IMR-90 (cell line): ENCODE results near the gene CERS1. TPM values are rescaled to one million over a fixed set of nuclear protein-coding genes. Genes with fewer than 3 reads are reported as not detected.

Experiments used
- ATAC-seq: fragments of 200-7000 bp; cut with Tn5 transposase; 2 replicates; pipeline ENCODE4 v1.9.1; 2020; ENCODE audit warnings: low read depth, mild to moderate bottlenecking, moderate library complexity
- BruUV-seq: library from RNA; stranded (reverse); fragments of 400-500 nt; replicated peaks from 2 replicates; lab custom pipeline; 2021; lab: Mats Ljungman, UMichigan
- CTCF ChIA-PET: fragments of 300-600 bp; formaldehyde crosslinking; extraction: SDS; loops from one replicate; lab custom pipeline; 2021; ENCODE audit warnings: antibody characterized with exemption; lab: Yijun Ruan, JAX
- POLR2A ChIA-PET: fragments of 300-600 bp; sonication (Branson Sonifier 250); formaldehyde crosslinking; loops from one replicate; lab custom pipeline; 2022; ENCODE audit warnings: antibody characterized with exemption; ENCODE audit not compliant: unreplicated experiment; lab: Charles Lee
- DNase-seq: peaks from one replicate; pipeline ENCODE4 v3.0.0; 2013
- H2AFZ ChIP-seq: replicated peaks from 2 replicates; pipeline ENCODE3; 2013; ENCODE audit warnings: low read length, mild to moderate bottlenecking; ENCODE audit not compliant: poor library complexity
- H2AK5ac ChIP-seq: 2 replicates; pipeline ENCODE4 v1.6.1; 2013; ENCODE audit warnings: low read depth, low read length, inconsistent platforms
- H2AK9ac ChIP-seq: replicated peaks from 2 replicates; pipeline ENCODE3; 2013; ENCODE audit warnings: mild to moderate bottlenecking, low read depth, low read length, moderate library complexity; ENCODE audit not compliant: poor library complexity
- H2BK120ac ChIP-seq: 2 replicates; pipeline ENCODE4 v1.6.1; 2013; ENCODE audit warnings: low read depth, low read length, inconsistent platforms
- H2BK15ac ChIP-seq: 3 replicates; pipeline ENCODE4 v1.6.1; 2013; ENCODE audit warnings: low read depth, low read length, inconsistent platforms
- H2BK20ac ChIP-seq: 2 replicates; pipeline ENCODE4 v1.6.1; 2013; ENCODE audit warnings: low read depth, mild to moderate bottlenecking, inconsistent platforms, low read length, moderate library complexity
- H2BK5ac ChIP-seq: 2 replicates; pipeline ENCODE4 v1.6.1; 2013; ENCODE audit warnings: mild to moderate bottlenecking, low read depth, low read length, inconsistent platforms; ENCODE audit not compliant: poor library complexity, severe bottlenecking
- H3K14ac ChIP-seq: replicated peaks from 2 replicates; pipeline ENCODE4 v1.6.1; 2013; ENCODE audit warnings: low read depth, low read length, inconsistent platforms
- H3K18ac ChIP-seq: 2 replicates; pipeline ENCODE4 v1.6.1; 2013; ENCODE audit warnings: low read depth, low read length, control low read depth
- H3K23ac ChIP-seq: 2 replicates; pipeline ENCODE4 v1.6.1; 2013; ENCODE audit warnings: low read depth, low read length, inconsistent platforms
- H3K27ac ChIP-seq: 2 replicates; pipeline ENCODE4 v1.5.1; 2013; ENCODE audit warnings: mild to moderate bottlenecking, control low read depth, low read length; ENCODE audit not compliant: insufficient read depth
- H3K27me3 ChIP-seq: 2 replicates; pipeline ENCODE4 v1.6.1; 2013; ENCODE audit warnings: low read length; ENCODE audit not compliant: control insufficient read depth, insufficient read depth
- H3K36me3 ChIP-seq: 2 replicates; pipeline ENCODE4 v1.6.1; 2013; ENCODE audit warnings: low read length, mixed read lengths; ENCODE audit not compliant: control insufficient read depth, insufficient read depth
- H3K4ac ChIP-seq: 2 replicates; pipeline ENCODE4 v1.6.1; 2013; ENCODE audit warnings: low read depth, low read length, inconsistent platforms
- H3K4me1 ChIP-seq: 2 replicates; pipeline ENCODE4 v1.6.1; 2013; ENCODE audit warnings: low read length, mixed read lengths; ENCODE audit not compliant: control insufficient read depth, insufficient read depth
- H3K4me2 ChIP-seq: 2 replicates; pipeline ENCODE4 v1.6.1; 2013; ENCODE audit warnings: low read depth, mild to moderate bottlenecking, control low read depth, low read length, moderate library complexity
- H3K4me3 ChIP-seq: 2 replicates; pipeline ENCODE4 v1.5.1; 2013; ENCODE audit warnings: low read depth, mild to moderate bottlenecking, control low read depth, low read length, moderate library complexity; ENCODE audit not compliant: insufficient read depth
- H3K56ac ChIP-seq: 2 replicates; pipeline ENCODE4 v1.6.1; 2013; ENCODE audit warnings: low read length, inconsistent platforms; ENCODE audit not compliant: insufficient read depth; ENCODE audit errors: extremely low read depth
- H3K79me1 ChIP-seq, 2 experiments: 2 replicates each; pipeline ENCODE4 v1.6.1; 2013; ENCODE audit warnings: low read length in 2 of 2, inconsistent platforms in 1 of 2, low read depth in 1 of 2
- H3K9ac ChIP-seq: 2 replicates; pipeline ENCODE4 v1.6.1; 2013; ENCODE audit warnings: low read depth, low read length, control low read depth
- H3K9me1 ChIP-seq: 2 replicates; pipeline ENCODE4 v1.6.1; 2013; ENCODE audit warnings: low read length, inconsistent platforms; ENCODE audit not compliant: insufficient read depth
- H3K9me3 ChIP-seq: 2 replicates; pipeline ENCODE4 v1.6.1; 2013; ENCODE audit warnings: low read length; ENCODE audit not compliant: control insufficient read depth, insufficient read depth
- H4K20me1 ChIP-seq: 2 replicates; pipeline ENCODE4 v1.6.1; 2013; ENCODE audit warnings: low read length, inconsistent platforms; ENCODE audit not compliant: insufficient read depth
- H4K5ac ChIP-seq: 2 replicates; pipeline ENCODE4 v1.6.1; 2013; ENCODE audit warnings: mild to moderate bottlenecking, low read depth, low read length, control low read depth
- H4K8ac ChIP-seq, 2 experiments: 2 replicates each; pipeline ENCODE4 v1.6.1; 2013; ENCODE audit warnings: low read depth in 2 of 2, low read length in 2 of 2, control low read depth in 1 of 2, inconsistent platforms in 1 of 2
- H4K91ac ChIP-seq: 2 replicates; pipeline ENCODE4 v1.6.1; 2013; ENCODE audit warnings: low read depth, low read length, inconsistent platforms; ENCODE audit not compliant: insufficient read depth
- BHLHE40 ChIP-seq: fragments of 150-350 bp; IDR thresholded peaks from 2 replicates; pipeline ENCODE4 v1.6.1; 2016; ENCODE audit warnings: mild to moderate bottlenecking, low read depth, low read length
- CEBPB ChIP-seq: IDR thresholded peaks from 2 replicates; pipeline ENCODE4 v1.6.1; 2012; ENCODE audit warnings: low read depth, low read length, improper control_type of control experiment
- CHD1 ChIP-seq: IDR thresholded peaks from 2 replicates; pipeline ENCODE4 v1.6.1; 2012; ENCODE audit warnings: low read depth, low read length, improper control_type of control experiment
- FOS ChIP-seq: fragments of 150-350 bp; IDR thresholded peaks from 2 replicates; pipeline ENCODE4 v1.6.1; 2016; ENCODE audit warnings: low read depth, low read length
- MAFK ChIP-seq: IDR thresholded peaks from 2 replicates; pipeline ENCODE4 v1.6.1; 2012; ENCODE audit warnings: low read depth, low read length, improper control_type of control experiment
- MAZ ChIP-seq: IDR thresholded peaks from 2 replicates; pipeline ENCODE4 v1.6.1; 2012; ENCODE audit warnings: low read depth, mild to moderate bottlenecking, low read length, improper control_type of control experiment, moderate library complexity, borderline replicate concordance
- POLR2A ChIP-seq: IDR thresholded peaks from 2 replicates; pipeline ENCODE4 v1.6.1; 2012; ENCODE audit warnings: mild to moderate bottlenecking, low read depth, low read length
- RAD21 ChIP-seq: IDR thresholded peaks from 2 replicates; pipeline ENCODE4 v1.6.1; 2012; ENCODE audit warnings: low read length, improper control_type of control experiment
- RFX5 ChIP-seq: IDR thresholded peaks from 2 replicates; pipeline ENCODE4 v1.8.0; 2012; ENCODE audit warnings: low read depth, mild to moderate bottlenecking, low read length, moderate library complexity
- WGBS, 2 experiments: methylation state at CpG; one replicate each; pipeline versions ENCODE4 v1.1.5 to v1.1.7; 2013; ENCODE audit warnings: missing lambda C conversion rate in 2 of 2; ENCODE audit not compliant: insufficient read length in 1 of 2; ENCODE audit errors: extremely low coverage in 2 of 2; 5-methylcytosine and 5-hydroxymethylcytosine counted together
- dilution Hi-C: fragments of 300-500 bp; cut with HindIII; formaldehyde crosslinking; loops from one replicate; pipeline ENCODE4 v1.14.3; 2018; ENCODE audit warnings: low sequenced_read_pairs; ENCODE audit not compliant: unreplicated experiment
- in situ Hi-C: fragments of 300-500 bp; cut with MboI; formaldehyde crosslinking; loops from 3 replicates; pipeline ENCODE4 v1.14.3; 2019; ENCODE audit warnings: low sequenced_read_pairs, inconsistent platforms, mixed read lengths
- intact Hi-C: fragments of 100-400 bp; cut with micrococcal nuclease; formaldehyde crosslinking; loops from 2 replicates; pipeline ENCODE4 v1.10.0; 2022
- polyA plus RNA-seq, 3 experiments: library from polyadenylated mRNA; depleted of rRNA; stranded (reverse); fragments of >200 nt; gene quantifications; 2 replicates each; pipeline ENCODE4 v1.2.3, GENCODE V29; 2012; ENCODE audit warnings: low replicate concordance in 1 of 3
- total RNA-seq: library from RNA; depleted of rRNA; stranded (reverse); fragments of >200 nt; gene quantifications from 2 replicates; pipeline ENCODE4 v1.2.3, GENCODE V29; 2012
- TF ChIP-seq, protein P1 (sequence below): fragments of 150-350 bp; IDR thresholded peaks from 2 replicates; pipeline ENCODE4 v1.6.1; 2017; ENCODE audit warnings: mild to moderate bottlenecking, antibody characterized with exemption, low read length, low read depth
- TF ChIP-seq, protein P2 (sequence below): fragments of 150-350 bp; IDR thresholded peaks from 2 replicates; pipeline ENCODE4 v1.6.1; 2016; ENCODE audit warnings: low read depth, mild to moderate bottlenecking, low read length, moderate library complexity, borderline replicate concordance
- TF ChIP-seq, protein P3 (sequence below): conservative IDR thresholded peaks from 2 replicates; pipeline ENCODE4 v1.5.1; 2012; ENCODE audit warnings: mild to moderate bottlenecking, low read depth, low read length, improper control_type of control experiment

The CERS1 gene
- total and polyA plus RNA-seq, 2 of the 4 experiments (the other 2 are of a cell fraction) = 0.90 to 4.3 TPM

DNA sequence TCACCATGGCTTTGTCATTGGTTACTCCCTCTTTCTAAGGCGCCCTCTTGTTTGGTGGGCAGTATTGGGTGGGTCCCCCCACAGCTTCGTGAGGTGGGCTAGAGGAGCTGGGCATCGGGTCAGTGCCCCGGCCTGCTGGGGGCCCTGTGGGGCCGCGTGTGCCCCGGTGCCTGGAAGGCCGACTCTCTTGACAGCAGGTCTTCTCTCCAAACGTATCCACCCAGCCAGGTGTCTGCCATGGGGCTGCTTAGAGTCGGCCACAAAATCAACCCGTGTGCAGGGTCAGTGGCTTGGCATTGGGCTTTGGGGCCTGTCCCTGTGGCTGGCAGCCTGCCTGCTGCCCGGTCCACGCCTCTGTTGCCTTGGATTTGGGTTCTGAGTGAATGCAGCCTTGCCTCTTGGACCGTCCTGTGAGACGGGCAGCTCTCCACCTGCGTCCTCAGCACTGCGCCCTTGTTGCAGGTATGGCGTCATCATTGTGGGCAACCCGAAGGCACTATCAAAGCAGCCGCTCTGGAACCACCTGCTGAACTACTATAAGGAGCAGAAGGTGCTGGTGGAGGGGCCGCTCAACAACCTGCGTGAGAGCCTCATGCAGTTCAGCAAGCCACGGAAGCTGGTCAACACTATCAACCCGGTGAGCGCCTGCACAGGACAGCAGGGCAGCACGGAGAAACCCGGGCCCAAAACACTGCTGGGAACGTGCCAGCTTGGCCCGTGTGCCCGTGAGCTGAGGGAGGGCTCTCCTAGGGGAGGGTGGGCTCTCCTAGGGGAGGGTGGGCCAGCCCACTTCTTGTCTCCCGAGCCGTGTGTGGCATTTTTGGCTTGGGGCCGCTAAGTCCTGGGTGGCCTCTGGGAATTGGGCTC is 32.7 kb downstream of the CERS1 start:
- TF ChIP-seq, protein P1, sequence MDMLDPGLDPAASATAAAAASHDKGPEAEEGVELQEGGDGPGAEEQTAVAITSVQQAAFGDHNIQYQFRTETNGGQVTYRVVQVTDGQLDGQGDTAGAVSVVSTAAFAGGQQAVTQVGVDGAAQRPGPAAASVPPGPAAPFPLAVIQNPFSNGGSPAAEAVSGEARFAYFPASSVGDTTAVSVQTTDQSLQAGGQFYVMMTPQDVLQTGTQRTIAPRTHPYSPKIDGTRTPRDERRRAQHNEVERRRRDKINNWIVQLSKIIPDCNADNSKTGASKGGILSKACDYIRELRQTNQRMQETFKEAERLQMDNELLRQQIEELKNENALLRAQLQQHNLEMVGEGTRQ = no peak
- TF ChIP-seq BHLHE40 (no peak), POLR2A (no peak), CEBPB (no peak), FOS (no peak), MAFK (no peak), MAZ (no peak), CHD1 (no peak), RAD21 (no peak), RFX5 (no peak)
- TF ChIP-seq, protein P2, sequence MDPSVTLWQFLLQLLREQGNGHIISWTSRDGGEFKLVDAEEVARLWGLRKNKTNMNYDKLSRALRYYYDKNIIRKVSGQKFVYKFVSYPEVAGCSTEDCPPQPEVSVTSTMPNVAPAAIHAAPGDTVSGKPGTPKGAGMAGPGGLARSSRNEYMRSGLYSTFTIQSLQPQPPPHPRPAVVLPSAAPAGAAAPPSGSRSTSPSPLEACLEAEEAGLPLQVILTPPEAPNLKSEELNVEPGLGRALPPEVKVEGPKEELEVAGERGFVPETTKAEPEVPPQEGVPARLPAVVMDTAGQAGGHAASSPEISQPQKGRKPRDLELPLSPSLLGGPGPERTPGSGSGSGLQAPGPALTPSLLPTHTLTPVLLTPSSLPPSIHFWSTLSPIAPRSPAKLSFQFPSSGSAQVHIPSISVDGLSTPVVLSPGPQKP = no peak
- TF ChIP-seq, protein P3, sequence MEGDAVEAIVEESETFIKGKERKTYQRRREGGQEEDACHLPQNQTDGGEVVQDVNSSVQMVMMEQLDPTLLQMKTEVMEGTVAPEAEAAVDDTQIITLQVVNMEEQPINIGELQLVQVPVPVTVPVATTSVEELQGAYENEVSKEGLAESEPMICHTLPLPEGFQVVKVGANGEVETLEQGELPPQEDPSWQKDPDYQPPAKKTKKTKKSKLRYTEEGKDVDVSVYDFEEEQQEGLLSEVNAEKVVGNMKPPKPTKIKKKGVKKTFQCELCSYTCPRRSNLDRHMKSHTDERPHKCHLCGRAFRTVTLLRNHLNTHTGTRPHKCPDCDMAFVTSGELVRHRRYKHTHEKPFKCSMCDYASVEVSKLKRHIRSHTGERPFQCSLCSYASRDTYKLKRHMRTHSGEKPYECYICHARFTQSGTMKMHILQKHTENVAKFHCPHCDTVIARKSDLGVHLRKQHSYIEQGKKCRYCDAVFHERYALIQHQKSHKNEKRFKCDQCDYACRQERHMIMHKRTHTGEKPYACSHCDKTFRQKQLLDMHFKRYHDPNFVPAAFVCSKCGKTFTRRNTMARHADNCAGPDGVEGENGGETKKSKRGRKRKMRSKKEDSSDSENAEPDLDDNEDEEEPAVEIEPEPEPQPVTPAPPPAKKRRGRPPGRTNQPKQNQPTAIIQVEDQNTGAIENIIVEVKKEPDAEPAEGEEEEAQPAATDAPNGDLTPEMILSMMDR = no peak
- H3K9ac ChIP-seq = no peak overlapping the region
- H3K9me1 ChIP-seq = no peaks in the 10 kb centered on the region
- no peak for ATAC-seq
- H3K4ac ChIP-seq = no peak overlapping the region
- no peak overlapping the region for H3K23ac ChIP-seq
- H2BK15ac ChIP-seq = no peak overlapping the region
- no peak overlapping the region for H2BK5ac ChIP-seq
- H4K20me1 ChIP-seq = peaks cover 11% of the 10 kb centered on the region
- no peak overlapping the region for H4K8ac ChIP-seq
- dilution Hi-C loops = no loop called here
- in situ Hi-C loops = no loop called here
- no peak overlapping the region for H3K14ac ChIP-seq
- CTCF ChIA-PET = interaction anchor here (0.8 kb wide), 2 partner anchors 15 to 17 kb away, joined by 3 to 6 read pairs; no protein-coding TSS in a partner anchor
- H2AK9ac ChIP-seq = no peak overlapping the region
- no peak overlapping the region for H4K91ac ChIP-seq
- no peak overlapping the region for H3K4me2 ChIP-seq
- H2AK5ac ChIP-seq = no peak overlapping the region
- POLR2A ChIA-PET = no interaction called here
- peaks cover 83% of the 10 kb centered on the region for H3K36me3 ChIP-seq
- peaks cover 10 to 19% of the 10 kb centered on the region in 2 experiments; a peak in 3 of 4 replicates for H3K79me1 ChIP-seq
- WGBS, 2 experiments = 97% methylated on average over 11 of the region's 33 CpGs; no CpG with 5 or more reads in 1 of the 2 experiments
- no peaks in the 10 kb centered on the region for H3K9me3 ChIP-seq
- H3K27ac ChIP-seq = no peak overlapping the region
- no peak overlapping the region for H3K56ac ChIP-seq
- no peak overlapping the region for H2AFZ ChIP-seq
- DNase-seq = no peak
- H4K5ac ChIP-seq = no peak overlapping the region
- no peaks in the 10 kb centered on the region for H3K27me3 ChIP-seq
- no TSS peak for BruUV-seq
- H3K18ac ChIP-seq = no peak overlapping the region
- intact Hi-C loops = no loop called here
- H2BK20ac ChIP-seq = no peak overlapping the region
- H3K4me3 ChIP-seq = no peak overlapping the region
- no peak overlapping the region for H2BK120ac ChIP-seq
- no peaks in the 10 kb centered on the region for H3K4me1 ChIP-seq
